GM06990 (cell line): ENCODE data around the gene OCA2.

Experiments
- DNase-seq: peaks from one replicate; pipeline ENCODE4 v3.0.0-alpha.2; 2011; ENCODE audit not compliant: insufficient read length; ENCODE audit errors: extremely low read depth
- H3K27me3 ChIP-seq: replicated peaks from 2 replicates; pipeline ENCODE4 v1.6.0; 2011; ENCODE audit warnings: low read length; ENCODE audit not compliant: control insufficient read depth, insufficient read depth
- H3K36me3 ChIP-seq: 2 replicates; pipeline ENCODE4 v1.5.1; 2011; ENCODE audit warnings: low read length; ENCODE audit not compliant: control insufficient read depth, insufficient read depth
- H3K4me3 ChIP-seq: replicated peaks from 2 replicates; pipeline ENCODE4 v1.5.1; 2011; ENCODE audit warnings: low read depth, mild to moderate bottlenecking, control low read depth, low read length
- TF ChIP-seq, protein P1 (sequence below): IDR thresholded peaks from 2 replicates; pipeline ENCODE4 v1.5.1; 2011; ENCODE audit warnings: low read length, control low read depth, mild to moderate bottlenecking, inconsistent platforms; ENCODE audit not compliant: insufficient read depth, poor library complexity, severe bottlenecking

OCA2 gene

DNA sequence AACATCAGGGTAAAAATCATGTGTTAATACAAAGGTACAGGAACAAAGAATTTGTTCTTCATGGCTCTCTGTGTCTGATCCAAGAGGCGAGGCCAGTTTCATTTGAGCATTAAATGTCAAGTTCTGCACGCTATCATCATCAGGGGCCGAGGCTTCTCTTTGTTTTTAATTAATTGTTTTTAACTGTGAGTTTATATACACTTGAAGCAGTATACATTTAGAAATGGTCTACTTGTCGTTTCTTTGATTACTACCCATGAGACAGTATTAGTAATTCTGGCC, 21.2 kb upstream of the OCA2 start:
- Histone ChIP-seq H3K27me3 (no peaks in the 10 kb centered on the region), H3K4me3 (no peak overlapping the region), H3K36me3 (peaks cover 22% of the 10 kb centered on the region)
- TF ChIP-seq, protein P1, sequence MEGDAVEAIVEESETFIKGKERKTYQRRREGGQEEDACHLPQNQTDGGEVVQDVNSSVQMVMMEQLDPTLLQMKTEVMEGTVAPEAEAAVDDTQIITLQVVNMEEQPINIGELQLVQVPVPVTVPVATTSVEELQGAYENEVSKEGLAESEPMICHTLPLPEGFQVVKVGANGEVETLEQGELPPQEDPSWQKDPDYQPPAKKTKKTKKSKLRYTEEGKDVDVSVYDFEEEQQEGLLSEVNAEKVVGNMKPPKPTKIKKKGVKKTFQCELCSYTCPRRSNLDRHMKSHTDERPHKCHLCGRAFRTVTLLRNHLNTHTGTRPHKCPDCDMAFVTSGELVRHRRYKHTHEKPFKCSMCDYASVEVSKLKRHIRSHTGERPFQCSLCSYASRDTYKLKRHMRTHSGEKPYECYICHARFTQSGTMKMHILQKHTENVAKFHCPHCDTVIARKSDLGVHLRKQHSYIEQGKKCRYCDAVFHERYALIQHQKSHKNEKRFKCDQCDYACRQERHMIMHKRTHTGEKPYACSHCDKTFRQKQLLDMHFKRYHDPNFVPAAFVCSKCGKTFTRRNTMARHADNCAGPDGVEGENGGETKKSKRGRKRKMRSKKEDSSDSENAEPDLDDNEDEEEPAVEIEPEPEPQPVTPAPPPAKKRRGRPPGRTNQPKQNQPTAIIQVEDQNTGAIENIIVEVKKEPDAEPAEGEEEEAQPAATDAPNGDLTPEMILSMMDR = no peak
- DNase-seq = no peak

DNA sequence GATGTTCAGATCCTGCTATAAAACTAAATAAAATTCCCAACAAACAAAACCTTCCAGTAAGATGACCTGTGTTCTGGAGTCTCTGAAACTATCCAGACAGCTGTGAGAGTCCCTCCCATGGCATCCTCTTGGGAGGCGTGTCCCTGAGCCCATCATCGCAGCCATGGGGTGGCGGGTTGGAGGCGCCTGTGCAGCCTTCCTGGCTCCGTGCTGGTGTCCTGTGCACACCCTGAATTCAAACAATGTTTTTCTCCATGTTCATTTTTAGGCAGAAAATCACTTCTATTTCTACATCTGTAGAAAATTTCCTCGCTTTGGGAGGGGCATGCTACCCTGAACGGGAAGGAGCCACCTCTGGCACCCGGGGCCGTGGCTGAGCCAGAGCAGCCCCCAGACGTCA, 19.4 kb upstream of the OCA2 start:
- TF ChIP-seq, protein P1 = no peak
- Histone ChIP-seq H3K27me3 (no peaks in the 10 kb centered on the region), H3K36me3 (peaks cover 28% of the 10 kb centered on the region), H3K4me3 (no peak overlapping the region)
- DNase-seq = no peak

DNA sequence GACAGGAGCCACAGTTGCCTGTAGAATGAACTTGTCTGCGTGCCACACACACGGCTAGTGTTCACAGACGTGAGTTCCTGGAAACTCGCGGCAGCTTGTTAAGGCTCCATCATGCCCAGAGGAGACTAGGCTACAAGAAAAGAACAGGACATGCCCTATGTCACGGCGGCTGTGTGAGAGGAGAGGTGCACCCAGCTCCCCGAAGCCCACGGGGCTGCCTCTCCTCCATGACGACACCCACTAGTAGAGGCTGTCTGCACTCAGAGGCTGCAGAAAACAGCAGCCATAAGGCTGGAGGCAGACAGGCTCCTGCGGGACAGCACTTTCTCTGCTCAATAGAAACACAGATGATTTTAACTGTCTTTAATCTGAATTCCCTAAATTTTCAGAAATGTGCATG, 19.0 kb upstream of the OCA2 start:
- DNase-seq = no peak
- TF ChIP-seq, protein P1 = no peak
- H3K4me3 ChIP-seq = no peak overlapping the region
- no peaks in the 10 kb centered on the region for H3K27me3 ChIP-seq
- peaks cover 28% of the 10 kb centered on the region for H3K36me3 ChIP-seq

DNA sequence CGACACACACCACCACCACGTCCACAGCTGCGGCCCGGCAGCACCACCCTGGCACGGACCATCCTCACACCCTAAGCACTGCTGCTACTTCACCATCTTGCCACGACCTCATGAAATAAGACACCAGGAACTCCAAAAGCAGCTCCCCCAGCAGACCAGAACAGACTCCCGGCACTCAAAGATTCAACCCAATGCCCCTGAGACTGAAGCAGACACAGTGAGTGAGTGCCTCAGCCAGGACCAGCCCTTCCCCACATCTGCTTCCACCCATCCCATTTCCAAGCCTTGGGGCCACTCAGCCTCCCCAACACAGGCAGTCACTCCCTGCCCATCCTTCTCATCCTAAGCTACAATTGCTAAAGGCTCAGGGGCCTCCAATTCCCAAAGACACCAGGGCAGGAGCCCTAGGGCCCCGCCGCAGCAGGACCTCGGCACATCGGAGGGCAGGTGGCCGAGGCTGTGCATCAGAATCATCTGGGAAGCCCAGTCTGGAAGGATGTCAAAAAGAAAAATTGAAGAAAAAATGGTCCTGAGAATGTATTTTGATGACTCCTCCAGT, 18.4 kb upstream of the OCA2 start:
- DNase-seq = no peak
- Histone ChIP-seq H3K36me3 (peaks cover 32% of the 10 kb centered on the region), H3K27me3 (no peaks in the 10 kb centered on the region), H3K4me3 (no peak overlapping the region)
- TF ChIP-seq, protein P1 = no peak

DNA sequence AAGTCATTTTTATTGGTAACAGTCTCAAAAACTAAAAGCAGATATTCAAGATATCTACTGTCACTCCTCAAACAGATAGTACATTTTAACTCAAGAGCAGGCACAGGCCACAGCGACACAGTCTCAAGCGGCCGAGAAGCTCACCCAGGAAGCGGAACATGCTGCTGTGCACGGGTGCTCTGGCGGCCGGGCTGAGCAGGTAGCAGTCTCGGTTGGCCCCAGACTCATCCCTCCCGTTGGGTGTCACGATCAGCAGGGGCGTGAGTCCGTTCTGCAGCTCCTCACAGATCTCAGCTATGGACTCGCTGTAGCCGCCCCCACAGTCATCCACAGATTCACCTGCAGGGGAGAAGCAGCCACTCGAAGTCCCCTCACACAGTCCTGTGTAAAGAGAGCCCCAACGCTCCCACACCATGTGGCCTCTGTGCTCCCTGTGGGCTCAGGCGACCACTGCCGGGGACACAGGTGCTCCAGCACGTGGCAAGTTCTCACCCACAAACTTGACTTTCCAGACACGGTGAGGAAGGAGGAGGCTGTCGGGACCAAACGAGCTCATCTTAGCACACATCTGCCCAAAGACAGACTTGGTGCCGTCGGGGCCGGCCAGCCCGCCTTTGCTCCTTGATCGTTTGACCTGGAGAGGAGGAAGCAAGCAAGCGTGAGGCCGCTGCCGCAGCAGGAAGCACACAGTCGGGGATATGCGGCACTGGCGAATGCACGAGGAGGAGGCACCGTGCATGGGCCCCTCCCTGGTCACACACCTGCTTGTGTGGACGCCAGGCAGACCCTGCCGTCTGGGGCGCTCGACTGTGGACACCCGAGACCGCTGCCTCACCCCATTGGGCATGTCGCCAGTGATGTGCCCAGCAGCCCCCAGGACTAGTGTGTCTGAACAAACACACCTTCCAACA, 17.7 kb upstream of the OCA2 start:
- peaks cover 36% of the 10 kb centered on the region for H3K36me3 ChIP-seq
- TF ChIP-seq, protein P1 = no peak
- no peak for DNase-seq
- H3K27me3 ChIP-seq = no peaks in the 10 kb centered on the region
- no peak overlapping the region for H3K4me3 ChIP-seq
